Caco-2 (cell line): ENCODE results near the gene DENND4B. TPM values are rescaled to one million over a fixed set of nuclear protein-coding genes. Genes with fewer than 3 reads are reported as not detected.

Experiments used
- BruUV-seq: library from RNA; stranded (reverse); fragments of 400-500 nt; replicated peaks from 2 replicates; lab custom pipeline; 2021; lab: Mats Ljungman, UMichigan
- CTCF ChIA-PET: fragments of 300-600 bp; sonication (Branson Sonifier 250); formaldehyde crosslinking; loops from one replicate; lab custom pipeline; 2022; ENCODE audit warnings: antibody characterized with exemption; lab: Charles Lee
- POLR2A ChIA-PET: fragments of 300-600 bp; sonication (Branson Sonifier 250); formaldehyde crosslinking; loops from one replicate; lab custom pipeline; 2022; ENCODE audit warnings: antibody characterized with exemption; lab: Charles Lee
- DNase-seq, 2 experiments: peaks; one replicate each; pipeline versions ENCODE4 v3.0.0 to v3.0.0-alpha.2; 2020 to 2022
- H3K27me3 ChIP-seq: replicated peaks from 2 replicates; pipeline ENCODE4 v1.6.0; 2011; ENCODE audit warnings: low read length; ENCODE audit not compliant: control insufficient read depth, insufficient read depth
- H3K36me3 ChIP-seq: 2 replicates; pipeline ENCODE4 v1.5.1; 2011; ENCODE audit warnings: low read length; ENCODE audit not compliant: control insufficient read depth, insufficient read depth
- H3K4me1 ChIP-seq: fragments of 250-450 bp; sonication (Bioruptor Pico); 2 replicates; pipeline ENCODE4 v1.5.1; 2020; ENCODE audit warnings: mild to moderate bottlenecking
- H3K4me3 ChIP-seq: 2 replicates; pipeline ENCODE4 v1.5.1; 2011; ENCODE audit warnings: low read depth, mild to moderate bottlenecking, control low read depth, low read length
- H3K9me3 ChIP-seq: fragments of 250-450 bp; sonication (Bioruptor Pico); 2 replicates; pipeline ENCODE4 v1.5.1; 2020; ENCODE audit warnings: mild to moderate bottlenecking, moderate library complexity
- H3K27ac Mint-ChIP-seq: one replicate; pipeline ENCODE4 v1.8.0; 2022; ENCODE audit warnings: mixed read lengths; ENCODE audit not compliant: unreplicated experiment
- H3K27me3 Mint-ChIP-seq: one replicate; pipeline ENCODE4 v1.8.0; 2022; ENCODE audit warnings: mixed read lengths; ENCODE audit not compliant: insufficient read depth, unreplicated experiment
- H3K36me3 Mint-ChIP-seq: one replicate; pipeline ENCODE4 v1.8.0; 2022; ENCODE audit warnings: mild to moderate bottlenecking, mixed read lengths; ENCODE audit not compliant: insufficient read depth, unreplicated experiment
- H3K4me1 Mint-ChIP-seq: one replicate; pipeline ENCODE4 v1.8.0; 2022; ENCODE audit warnings: low read depth, mixed read lengths; ENCODE audit not compliant: unreplicated experiment
- H3K4me3 Mint-ChIP-seq: one replicate; pipeline ENCODE4 v1.8.0; 2022; ENCODE audit warnings: mild to moderate bottlenecking, moderate library complexity, mixed read lengths; ENCODE audit not compliant: unreplicated experiment
- H3K9me3 Mint-ChIP-seq: one replicate; pipeline ENCODE4 v1.8.0; 2022; ENCODE audit warnings: mixed read lengths; ENCODE audit not compliant: unreplicated experiment
- CTCF ChIP-seq, 2 experiments: fragments of 200-600 bp in 1 of 2; IDR thresholded peaks; 1 replicate in 1 of 2; 2 replicates in 1 of 2; pipeline versions ENCODE4 v1.5.1 to v1.8.0; 2011 to 2022; ENCODE audit warnings: antibody characterized with exemption in 1 of 2, control low read depth in 1 of 2, inconsistent platforms in 1 of 2, low read depth in 1 of 2, low read length in 1 of 2, mild to moderate bottlenecking in 1 of 2, moderate library complexity in 1 of 2; ENCODE audit not compliant: insufficient read depth in 1 of 2, severe bottlenecking in 1 of 2, unreplicated experiment in 1 of 2
- intact Hi-C: fragments of 100-400 bp; cut with micrococcal nuclease; formaldehyde crosslinking; loops from one replicate; pipeline ENCODE4 v1.10.0; 2022; ENCODE audit not compliant: unreplicated experiment
- microRNA-seq: library from miRNA; unstranded; fragments of <30 nt; microRNA quantifications from one replicate; pipeline ENCODE4 v1.2.0, GENCODE V29; 2022
- total RNA-seq: library from RNA; stranded (reverse); gene quantifications from 2 replicates; pipeline ENCODE4 v1.2.3, GENCODE V29; 2022

DENND4B gene
- total RNA-seq, 1 experiment from 2014 or later: 79.0 TPM

GRCh38 chr1:153881751-153882150, 64.8 kb downstream of the DENND4B start:
- no peak overlapping the region for H3K27ac Mint-ChIP-seq
- POLR2A ChIA-PET: no interaction called here
- Histone ChIP-seq H3K4me1 (no peaks in the 10 kb centered on the region), H3K36me3 (no peaks in the 10 kb centered on the region), H3K9me3 (no peaks in the 10 kb centered on the region), H3K4me3 (no peak overlapping the region), H3K27me3 (no peaks in the 10 kb centered on the region)
- DNase-seq: no peak
- no TSS peak for BruUV-seq
- H3K27me3 Mint-ChIP-seq: no peaks in the 10 kb centered on the region
- intact Hi-C loops: no loop called here
- H3K4me1 Mint-ChIP-seq: no peaks in the 10 kb centered on the region
- CTCF ChIA-PET: no interaction called here
- H3K4me3 Mint-ChIP-seq: no peak overlapping the region
- peaks cover 6% of the 10 kb centered on the region for H3K36me3 Mint-ChIP-seq
- no peaks in the 10 kb centered on the region for H3K9me3 Mint-ChIP-seq
- no peak for TF ChIP-seq CTCF (IDR thresholded peaks at IDR 0.05; ENCODE audit: insufficient read depth in 1 of 2, low read depth in 1 of 2, low read length in 1 of 2, severe bottlenecking in 1 of 2, unreplicated experiment in 1 of 2)

- H3K36me3 Mint-ChIP-seq: peaks cover 6% of the 10 kb centered on the region
- H3K4me1 Mint-ChIP-seq: no peaks in the 10 kb centered on the region
- intact Hi-C loops: no loop called here
- DNase-seq: no peak
- no peak overlapping the region for H3K4me3 ChIP-seq
- H3K36me3 ChIP-seq: no peaks in the 10 kb centered on the region
- no peak for TF ChIP-seq CTCF (IDR thresholded peaks at IDR 0.05; ENCODE audit: insufficient read depth in 1 of 2, low read depth in 1 of 2, low read length in 1 of 2, severe bottlenecking in 1 of 2, unreplicated experiment in 1 of 2)
- no peak overlapping the region for H3K27ac Mint-ChIP-seq
- H3K27me3 ChIP-seq: no peaks in the 10 kb centered on the region
- H3K27me3 Mint-ChIP-seq: no peaks in the 10 kb centered on the region
- POLR2A ChIA-PET: no interaction called here
- no peaks in the 10 kb centered on the region for H3K4me1 ChIP-seq
- BruUV-seq: no TSS peak
- H3K4me3 Mint-ChIP-seq: no peak overlapping the region
- CTCF ChIA-PET: no interaction called here
- no peaks in the 10 kb centered on the region for H3K9me3 Mint-ChIP-seq
- H3K9me3 ChIP-seq: no peaks in the 10 kb centered on the region
These were observed 65.6 kb downstream of the DENND4B start for GRCh38 chr1:153880962-153881361.

- BruUV-seq: no TSS peak
- no peak for DNase-seq
- POLR2A ChIA-PET: no interaction called here
- Mint-ChIP-seq H3K27ac (no peak overlapping the region), H3K36me3 (peaks cover 14% of the 10 kb centered on the region), H3K27me3 (no peaks in the 10 kb centered on the region), H3K4me3 (no peak overlapping the region), H3K9me3 (no peaks in the 10 kb centered on the region), H3K4me1 (no peaks in the 10 kb centered on the region)
- TF ChIP-seq CTCF (IDR thresholded peaks at IDR 0.05; ENCODE audit: insufficient read depth in 1 of 2, low read depth in 1 of 2, low read length in 1 of 2, severe bottlenecking in 1 of 2, unreplicated experiment in 1 of 2): no peak
- intact Hi-C loops: no loop called here
- Histone ChIP-seq H3K9me3 (no peaks in the 10 kb centered on the region), H3K36me3 (no peaks in the 10 kb centered on the region), H3K4me1 (no peaks in the 10 kb centered on the region), H3K4me3 (no peak overlapping the region), H3K27me3 (no peaks in the 10 kb centered on the region)
- CTCF ChIA-PET: no interaction called here
These were observed 66.5 kb downstream of the DENND4B start for GRCh38 chr1:153880024-153880423.

Small RNA genes lying within 50 kb of the gene (microRNA-seq; reads per million reads assigned to microRNA genes)
- gene MIR6737: not detected

Other genes starting within 250 kb of the DENND4B start
- 39.0 and 43.4 TPM in 2 replicates for gene INTS3, start 218.7 kb downstream of the DENND4B start, total RNA-seq
- 22.8 and 27.2 TPM in 2 replicates for gene SLC27A3, start 171.3 kb downstream of the DENND4B start, total RNA-seq
- gene GATAD2B, start 23.7 kb downstream of the DENND4B start, total RNA-seq: 38.0 and 42.6 TPM in 2 replicates
- 24.4 and 30.8 TPM in 2 replicates for gene CRTC2, start 11.9 kb upstream of the DENND4B start, total RNA-seq
- gene SLC39A1, start 16.8 kb upstream of the DENND4B start, total RNA-seq: 135 and 150 TPM in 2 replicates
- 9.0 and 9.8 TPM in 2 replicates for gene CREB3L4, start 21.2 kb upstream of the DENND4B start, total RNA-seq
- gene JTB, start 31.0 kb upstream of the DENND4B start, total RNA-seq: 123 and 124 TPM in 2 replicates
- gene RAB13, start 39.6 kb upstream of the DENND4B start, total RNA-seq: 77.4 and 79.3 TPM in 2 replicates
- gene RPS27, start 44.0 kb upstream of the DENND4B start, total RNA-seq: 2,648 and 2,676 TPM in 2 replicates
- gene NUP210L, start 208.4 kb upstream of the DENND4B start, total RNA-seq: 0.07 and 0.19 TPM in 2 replicates
- 681 and 698 TPM in 2 replicates for gene TPM3, start 245.4 kb upstream of the DENND4B start, total RNA-seq